HCT116 (cell line): Measurements from ENCODE around the gene TTLL10.

Experiments
- CTCF ChIP-seq, 3 experiments: fragments of 200-600 bp in 1 of 3; sonication (generic) in 1 of 3; IDR thresholded peaks in 2 of 3; conservative IDR thresholded peaks in 1 of 3; 2 replicates each; pipeline ENCODE4 v1.5.1; 2012 to 2017; ENCODE audit warnings: low read depth in 2 of 3, low read length in 2 of 3, antibody characterized with exemption in 1 of 3, borderline replicate concordance in 1 of 3, control low read depth in 1 of 3, mild to moderate bottlenecking in 1 of 3, mixed read lengths in 1 of 3, mixed run types in 1 of 3, moderate library complexity in 1 of 3; ENCODE audit not compliant: insufficient read depth in 1 of 3
- EGR1 ChIP-seq: IDR thresholded peaks from 2 replicates; pipeline ENCODE4 v1.6.1; 2012; ENCODE audit warnings: low read depth
- EZH2 ChIP-seq: fragments of 200-600 bp; sonication (generic); IDR thresholded peaks from 2 replicates; pipeline ENCODE4 v1.6.1; 2017; ENCODE audit warnings: antibody characterized with exemption, mixed run types
- FOSL1 ChIP-seq: IDR thresholded peaks from 2 replicates; pipeline ENCODE4 v1.6.1; 2012; ENCODE audit warnings: low read depth
- MAX ChIP-seq: IDR thresholded peaks from 2 replicates; pipeline ENCODE4 v1.6.1; 2012
- POLR2A ChIP-seq: IDR thresholded peaks from 2 replicates; pipeline ENCODE4 v1.7.0; 2011; ENCODE audit warnings: borderline replicate concordance; ENCODE audit not compliant: insufficient read depth, insufficient read length; ENCODE audit errors: extremely low read depth
- POLR2AphosphoS5 ChIP-seq: IDR thresholded peaks from 2 replicates; pipeline ENCODE4 v1.6.1; 2011; ENCODE audit warnings: mild to moderate bottlenecking, low read depth, low read length, moderate library complexity
- REST ChIP-seq: IDR thresholded peaks from 2 replicates; pipeline ENCODE4 v1.6.1; 2012; ENCODE audit warnings: low read depth
- SIN3A ChIP-seq: IDR thresholded peaks from 2 replicates; pipeline ENCODE4 v1.6.1; 2012; ENCODE audit warnings: low read depth
- ZNF274 ChIP-seq: fragments of 200-500 bp; sonication (Bioruptor generic); IDR thresholded peaks from 2 replicates; pipeline ENCODE4 v1.6.1; 2014; ENCODE audit warnings: mild to moderate bottlenecking, low read depth, low read length, inconsistent platforms

- no peak for TF ChIP-seq POLR2A
- no peak for TF ChIP-seq CTCF (IDR thresholded peaks at IDR 0.05 in 2 of 3, conservative IDR thresholded peaks at IDR 0.05 in 1 of 3; ENCODE audit: borderline replicate concordance in 1 of 3, insufficient read depth in 1 of 3, low read depth in 2 of 3, low read length in 2 of 3)
- no peak for TF ChIP-seq MAX
- TF ChIP-seq POLR2AphosphoS5: no peak
- no peak for TF ChIP-seq EZH2
- TF ChIP-seq EGR1: no peak
- no peak for TF ChIP-seq REST
- no peak for TF ChIP-seq SIN3A
- TF ChIP-seq ZNF274: no peak
- TF ChIP-seq FOSL1: no peak
Measured at GRCh38 chr1:1156140-1157032, 17.3 kb upstream of the TTLL10 start.
